WTC11 (cell line): ENCODE measurements around the gene COPZ1. TPM values are rescaled to one million over a fixed set of nuclear protein-coding genes. Genes with fewer than 3 reads are reported as not detected.
A peak's percentile ranks its signal among the peaks of the same experiment; 100 is the strongest.

Source experiments
- ATAC-seq: fragments of 200-7000 bp; cut with Tn5 transposase; 2 replicates; pipeline ENCODE4 v1.10.0; 2021; ENCODE audit warnings: mild to moderate bottlenecking, moderate library complexity
- CTCF ChIA-PET: fragments of 300-600 bp; sonication (Branson Sonifier 250); formaldehyde crosslinking; loops from one replicate; lab custom pipeline; 2021; ENCODE audit warnings: antibody characterized with exemption; lab: Charles Lee
- POLR2A ChIA-PET: fragments of 350-600 bp; sonication (Branson Sonifier 250); formaldehyde crosslinking; loops from one replicate; lab custom pipeline; 2021; ENCODE audit warnings: antibody characterized with exemption; lab: Charles Lee
- DNase-seq: peaks from one replicate; pipeline ENCODE4 v3.0.0; 2021; ENCODE audit warnings: low spot score
- H3K27ac Mint-ChIP-seq: 2 replicates; pipeline ENCODE4 v1.8.0; 2021; ENCODE audit warnings: mixed read lengths
- H3K27me3 Mint-ChIP-seq: 2 replicates; pipeline ENCODE4 v1.8.0; 2021; ENCODE audit warnings: low read depth, mild to moderate bottlenecking, moderate library complexity, mixed read lengths
- H3K36me3 Mint-ChIP-seq: 2 replicates; pipeline ENCODE4 v1.8.0; 2021; ENCODE audit warnings: mixed read lengths
- H3K4me1 Mint-ChIP-seq: 2 replicates; pipeline ENCODE4 v1.8.0; 2022; ENCODE audit warnings: mixed read lengths
- H3K4me3 Mint-ChIP-seq: 2 replicates; pipeline ENCODE4 v1.8.0; 2021; ENCODE audit warnings: mild to moderate bottlenecking, moderate library complexity, mixed read lengths
- H3K9me3 Mint-ChIP-seq: 2 replicates; pipeline ENCODE4 v1.8.0; 2021; ENCODE audit warnings: mixed read lengths
- ATF1 ChIP-seq: sonication (generic); formaldehyde crosslinking; IDR thresholded peaks from 2 replicates; pipeline ENCODE4 v1.8.1; 2023; ENCODE audit warnings: mild to moderate bottlenecking, moderate library complexity, missing genetic modification reagents
- CBFB ChIP-seq: sonication (generic); formaldehyde crosslinking; IDR thresholded peaks from 2 replicates; pipeline ENCODE4 v1.8.1; 2022; ENCODE audit warnings: mild to moderate bottlenecking, low read depth, missing genetic modification reagents
- ESRRA ChIP-seq: sonication (generic); formaldehyde crosslinking; IDR thresholded peaks from 2 replicates; pipeline ENCODE4 v1.8.1; 2022; ENCODE audit warnings: mild to moderate bottlenecking, missing genetic modification reagents, borderline replicate concordance
- FOXP1 ChIP-seq: sonication (generic); formaldehyde crosslinking; IDR thresholded peaks from 2 replicates; pipeline ENCODE4 v1.8.0; 2022; ENCODE audit warnings: missing genetic modification reagents, mild to moderate bottlenecking, moderate library complexity, borderline replicate concordance
- IRF2 ChIP-seq: sonication (generic); formaldehyde crosslinking; IDR thresholded peaks from 2 replicates; pipeline ENCODE4 v1.8.0; 2022; ENCODE audit warnings: low read depth, missing genetic modification reagents, borderline replicate concordance
- JAZF1 ChIP-seq: fragments of 250-450 bp; sonication (Bioruptor Pico); IDR thresholded peaks from 2 replicates; pipeline ENCODE4 v1.9.0; 2021; ENCODE audit warnings: moderate library complexity, mild to moderate bottlenecking, inconsistent platforms
- JUN ChIP-seq: sonication (generic); formaldehyde crosslinking; IDR thresholded peaks from 2 replicates; pipeline ENCODE4 v1.8.0; 2023; ENCODE audit warnings: mild to moderate bottlenecking, missing genetic modification reagents
- NFATC4 ChIP-seq: fragments of 250-450 bp; sonication (Bioruptor Pico); IDR thresholded peaks from 2 replicates; pipeline ENCODE4 v1.9.0; 2021; ENCODE audit warnings: mild to moderate bottlenecking
- PRRX2 ChIP-seq: fragments of 250-450 bp; sonication (Bioruptor Pico); IDR thresholded peaks from 2 replicates; pipeline ENCODE4 v1.8.0; 2021; ENCODE audit warnings: mild to moderate bottlenecking
- TEAD1 ChIP-seq: sonication (generic); formaldehyde crosslinking; IDR thresholded peaks from 2 replicates; pipeline ENCODE4 v1.8.0; 2022; ENCODE audit warnings: mild to moderate bottlenecking, missing genetic modification reagents
- ZNF219 ChIP-seq: sonication (generic); formaldehyde crosslinking; IDR thresholded peaks from 2 replicates; pipeline ENCODE4 v1.8.0; 2023; ENCODE audit warnings: missing genetic modification reagents, mild to moderate bottlenecking, borderline replicate concordance
- total RNA-seq: library from RNA; stranded (reverse); gene quantifications from 3 replicates; pipeline ENCODE4 v1.2.3, GENCODE V29; 2021
- TF ChIP-seq, protein P1 (sequence below): sonication (generic); formaldehyde crosslinking; IDR thresholded peaks from 2 replicates; pipeline ENCODE4 v1.8.1; 2023; ENCODE audit warnings: mild to moderate bottlenecking, missing genetic modification reagents
- TF ChIP-seq, protein P2 (sequence below): fragments of 250-450 bp; sonication (Bioruptor Pico); IDR thresholded peaks from 2 replicates; pipeline ENCODE4 v1.9.0; 2021; ENCODE audit warnings: moderate library complexity, mild to moderate bottlenecking, inconsistent platforms, borderline replicate concordance
- TF ChIP-seq, protein P3 (sequence below): fragments of 250-450 bp; sonication (Bioruptor Pico); IDR thresholded peaks from 2 replicates; pipeline ENCODE4 v2.1.2; 2022; ENCODE audit warnings: mild to moderate bottlenecking, moderate library complexity
- TF ChIP-seq, protein P4 (sequence below): fragments of 250-450 bp; sonication (Bioruptor Pico); conservative IDR thresholded peaks from 2 replicates; pipeline ENCODE4 v1.9.0; 2021; ENCODE audit warnings: mild to moderate bottlenecking
- TF ChIP-seq, protein P5 (sequence below): sonication (generic); formaldehyde crosslinking; conservative IDR thresholded peaks from 2 replicates; pipeline ENCODE4 v1.8.1; 2023; ENCODE audit warnings: mild to moderate bottlenecking, low read depth, missing genetic modification reagents, moderate library complexity
- TF ChIP-seq, protein P6 (sequence below): sonication (generic); formaldehyde crosslinking; IDR thresholded peaks from 2 replicates; pipeline ENCODE4 v1.8.0; 2022; ENCODE audit warnings: missing genetic modification reagents
- TF ChIP-seq, protein P7 (sequence below): fragments of 200-600 bp; IDR thresholded peaks from 2 replicates; pipeline ENCODE4 v1.8.0; 2022; ENCODE audit warnings: antibody characterized with exemption

Gene COPZ1
- total RNA-seq, 1 experiment from 2014 or later = 98.2 TPM

DNA sequence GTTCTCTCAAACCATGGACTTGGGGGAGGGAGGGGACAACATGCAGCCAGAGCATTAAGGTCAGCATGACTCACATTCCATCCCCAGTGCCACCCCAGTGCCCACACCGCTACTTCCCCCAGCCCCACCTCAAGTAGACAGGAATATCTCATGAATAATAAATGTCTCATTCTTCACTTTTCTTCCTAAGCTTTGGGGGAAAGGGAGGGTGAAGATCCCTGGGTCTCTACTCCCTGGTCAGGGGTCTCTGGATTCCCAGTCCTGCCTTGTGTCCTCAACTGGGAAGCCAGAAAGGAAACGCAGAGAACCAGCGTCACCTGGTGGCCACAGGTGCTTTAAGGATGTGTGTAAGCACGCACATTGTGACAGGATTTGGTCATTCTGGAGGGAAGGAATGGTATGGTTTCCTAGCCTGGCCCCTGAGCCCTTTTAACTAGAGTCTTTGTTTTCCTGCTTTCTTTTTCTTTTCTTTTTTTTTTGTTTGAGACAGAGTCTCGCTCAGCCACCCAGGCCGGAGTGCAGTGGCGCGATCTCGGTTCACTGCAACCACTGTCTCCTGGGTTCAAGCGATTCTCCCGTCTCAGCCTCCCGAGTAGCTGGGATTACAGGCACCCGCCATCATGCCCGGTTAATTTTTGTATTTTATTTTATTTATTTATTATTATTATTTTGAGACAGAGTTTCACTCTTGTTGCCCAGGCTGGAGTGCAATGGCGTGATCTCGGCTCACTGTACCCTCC lies 36.0 kb downstream of the COPZ1 start:
- POLR2A ChIA-PET = interaction anchor here (1.4 kb wide), 1 partner anchor 18 kb away, joined by 4 read pairs; no protein-coding TSS in a partner anchor

DNA sequence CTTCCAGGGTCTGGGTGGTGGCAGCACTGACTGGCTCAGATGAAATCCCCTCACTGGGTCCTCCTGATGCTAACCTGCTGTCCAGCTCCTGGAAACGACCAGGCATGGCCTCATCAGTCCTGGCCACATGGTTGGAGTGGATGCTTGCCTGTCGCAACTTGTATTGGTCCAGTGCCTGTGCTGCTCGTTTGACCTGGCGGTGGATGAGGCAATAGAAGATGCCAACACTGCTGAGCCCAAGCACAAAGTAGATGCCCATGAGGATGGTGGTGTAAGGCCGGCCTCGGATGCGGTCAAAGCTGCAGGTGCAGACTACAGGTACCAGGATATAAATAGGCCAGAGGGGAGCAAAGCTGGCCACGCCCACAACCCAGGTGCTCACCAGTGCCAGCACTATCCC lies 38.1 kb downstream of the COPZ1 start:
- H3K4me1 Mint-ChIP-seq = peaks cover 9% of the 10 kb centered on the region
- no peak for TF ChIP-seq ESRRA (CRISPR knock-in tag)
- no peak for TF ChIP-seq ZNF219 (CRISPR knock-in tag)
- TF ChIP-seq, protein P1, sequence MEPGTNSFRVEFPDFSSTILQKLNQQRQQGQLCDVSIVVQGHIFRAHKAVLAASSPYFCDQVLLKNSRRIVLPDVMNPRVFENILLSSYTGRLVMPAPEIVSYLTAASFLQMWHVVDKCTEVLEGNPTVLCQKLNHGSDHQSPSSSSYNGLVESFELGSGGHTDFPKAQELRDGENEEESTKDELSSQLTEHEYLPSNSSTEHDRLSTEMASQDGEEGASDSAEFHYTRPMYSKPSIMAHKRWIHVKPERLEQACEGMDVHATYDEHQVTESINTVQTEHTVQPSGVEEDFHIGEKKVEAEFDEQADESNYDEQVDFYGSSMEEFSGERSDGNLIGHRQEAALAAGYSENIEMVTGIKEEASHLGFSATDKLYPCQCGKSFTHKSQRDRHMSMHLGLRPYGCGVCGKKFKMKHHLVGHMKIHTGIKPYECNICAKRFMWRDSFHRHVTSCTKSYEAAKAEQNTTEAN (CRISPR knock-in tag) = no peak
- TF ChIP-seq, protein P2, sequence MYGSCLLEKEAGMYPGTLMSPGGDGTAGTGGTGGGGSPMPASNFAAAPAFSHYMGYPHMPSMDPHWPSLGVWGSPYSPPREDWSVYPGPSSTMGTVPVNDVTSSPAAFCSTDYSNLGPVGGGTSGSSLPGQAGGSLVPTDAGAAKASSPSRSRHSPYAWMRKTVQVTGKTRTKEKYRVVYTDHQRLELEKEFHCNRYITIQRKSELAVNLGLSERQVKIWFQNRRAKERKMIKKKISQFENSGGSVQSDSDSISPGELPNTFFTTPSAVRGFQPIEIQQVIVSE (CRISPR knock-in tag) = no peak
- TF ChIP-seq JAZF1 = no peak
- TF ChIP-seq JUN (CRISPR knock-in tag) = no peak
- TF ChIP-seq IRF2 (CRISPR knock-in tag) = no peak
- TF ChIP-seq TEAD1 (CRISPR knock-in tag) = no peak
- TF ChIP-seq FOXP1 = no peak
- no peak for TF ChIP-seq ATF1
- TF ChIP-seq, protein P3, sequence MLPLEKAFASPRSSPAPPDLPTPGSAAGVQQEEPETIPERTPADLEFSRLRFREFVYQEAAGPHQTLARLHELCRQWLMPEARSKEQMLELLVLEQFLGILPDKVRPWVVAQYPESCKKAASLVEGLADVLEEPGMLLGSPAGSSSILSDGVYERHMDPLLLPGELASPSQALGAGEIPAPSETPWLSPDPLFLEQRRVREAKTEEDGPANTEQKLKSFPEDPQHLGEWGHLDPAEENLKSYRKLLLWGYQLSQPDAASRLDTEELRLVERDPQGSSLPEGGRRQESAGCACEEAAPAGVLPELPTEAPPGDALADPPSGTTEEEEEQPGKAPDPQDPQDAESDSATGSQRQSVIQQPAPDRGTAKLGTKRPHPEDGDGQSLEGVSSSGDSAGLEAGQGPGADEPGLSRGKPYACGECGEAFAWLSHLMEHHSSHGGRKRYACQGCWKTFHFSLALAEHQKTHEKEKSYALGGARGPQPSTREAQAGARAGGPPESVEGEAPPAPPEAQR (CRISPR knock-in tag) = no peak
- TF ChIP-seq, protein P4, sequence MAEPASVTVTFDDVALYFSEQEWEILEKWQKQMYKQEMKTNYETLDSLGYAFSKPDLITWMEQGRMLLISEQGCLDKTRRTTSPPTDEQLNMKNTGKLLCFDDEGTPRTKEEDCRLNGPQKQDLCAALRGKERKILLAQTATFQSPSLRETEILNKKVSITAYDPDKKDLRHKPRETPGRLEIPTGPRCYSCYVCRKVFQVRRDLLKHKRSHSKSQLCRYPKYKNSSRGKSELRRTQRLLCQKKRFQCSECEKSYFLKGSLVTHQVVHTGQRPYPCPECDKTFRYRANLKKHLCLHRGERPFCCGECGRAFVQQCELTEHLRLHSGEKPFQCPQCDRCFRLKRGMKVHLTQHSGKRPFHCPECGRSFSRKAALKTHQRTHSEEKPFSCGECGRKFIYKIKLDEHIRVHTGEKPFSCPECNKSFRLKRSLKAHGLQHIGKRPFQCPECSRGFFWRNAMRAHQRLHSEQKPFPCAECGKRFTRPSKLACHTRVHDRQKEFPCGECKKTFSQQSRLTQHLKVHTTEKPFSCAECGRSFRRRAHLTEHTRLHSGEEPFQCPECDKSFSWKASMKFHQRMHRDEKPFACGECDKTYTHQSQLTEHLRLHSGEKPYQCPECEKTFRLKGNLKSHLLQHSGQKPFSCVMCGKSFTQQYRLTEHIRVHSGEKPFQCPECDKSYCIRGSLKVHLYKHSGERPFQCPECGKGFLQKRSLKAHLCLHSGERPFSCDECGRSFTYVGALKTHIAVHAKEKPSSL = no peak
- TF ChIP-seq PRRX2 (CRISPR knock-in tag) = no peak
- no peak for TF ChIP-seq NFATC4 (CRISPR knock-in tag)
- TF ChIP-seq, protein P5, sequence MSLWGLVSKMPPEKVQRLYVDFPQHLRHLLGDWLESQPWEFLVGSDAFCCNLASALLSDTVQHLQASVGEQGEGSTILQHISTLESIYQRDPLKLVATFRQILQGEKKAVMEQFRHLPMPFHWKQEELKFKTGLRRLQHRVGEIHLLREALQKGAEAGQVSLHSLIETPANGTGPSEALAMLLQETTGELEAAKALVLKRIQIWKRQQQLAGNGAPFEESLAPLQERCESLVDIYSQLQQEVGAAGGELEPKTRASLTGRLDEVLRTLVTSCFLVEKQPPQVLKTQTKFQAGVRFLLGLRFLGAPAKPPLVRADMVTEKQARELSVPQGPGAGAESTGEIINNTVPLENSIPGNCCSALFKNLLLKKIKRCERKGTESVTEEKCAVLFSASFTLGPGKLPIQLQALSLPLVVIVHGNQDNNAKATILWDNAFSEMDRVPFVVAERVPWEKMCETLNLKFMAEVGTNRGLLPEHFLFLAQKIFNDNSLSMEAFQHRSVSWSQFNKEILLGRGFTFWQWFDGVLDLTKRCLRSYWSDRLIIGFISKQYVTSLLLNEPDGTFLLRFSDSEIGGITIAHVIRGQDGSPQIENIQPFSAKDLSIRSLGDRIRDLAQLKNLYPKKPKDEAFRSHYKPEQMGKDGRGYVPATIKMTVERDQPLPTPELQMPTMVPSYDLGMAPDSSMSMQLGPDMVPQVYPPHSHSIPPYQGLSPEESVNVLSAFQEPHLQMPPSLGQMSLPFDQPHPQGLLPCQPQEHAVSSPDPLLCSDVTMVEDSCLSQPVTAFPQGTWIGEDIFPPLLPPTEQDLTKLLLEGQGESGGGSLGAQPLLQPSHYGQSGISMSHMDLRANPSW (CRISPR knock-in tag) = no peak
- TF ChIP-seq, protein P6, sequence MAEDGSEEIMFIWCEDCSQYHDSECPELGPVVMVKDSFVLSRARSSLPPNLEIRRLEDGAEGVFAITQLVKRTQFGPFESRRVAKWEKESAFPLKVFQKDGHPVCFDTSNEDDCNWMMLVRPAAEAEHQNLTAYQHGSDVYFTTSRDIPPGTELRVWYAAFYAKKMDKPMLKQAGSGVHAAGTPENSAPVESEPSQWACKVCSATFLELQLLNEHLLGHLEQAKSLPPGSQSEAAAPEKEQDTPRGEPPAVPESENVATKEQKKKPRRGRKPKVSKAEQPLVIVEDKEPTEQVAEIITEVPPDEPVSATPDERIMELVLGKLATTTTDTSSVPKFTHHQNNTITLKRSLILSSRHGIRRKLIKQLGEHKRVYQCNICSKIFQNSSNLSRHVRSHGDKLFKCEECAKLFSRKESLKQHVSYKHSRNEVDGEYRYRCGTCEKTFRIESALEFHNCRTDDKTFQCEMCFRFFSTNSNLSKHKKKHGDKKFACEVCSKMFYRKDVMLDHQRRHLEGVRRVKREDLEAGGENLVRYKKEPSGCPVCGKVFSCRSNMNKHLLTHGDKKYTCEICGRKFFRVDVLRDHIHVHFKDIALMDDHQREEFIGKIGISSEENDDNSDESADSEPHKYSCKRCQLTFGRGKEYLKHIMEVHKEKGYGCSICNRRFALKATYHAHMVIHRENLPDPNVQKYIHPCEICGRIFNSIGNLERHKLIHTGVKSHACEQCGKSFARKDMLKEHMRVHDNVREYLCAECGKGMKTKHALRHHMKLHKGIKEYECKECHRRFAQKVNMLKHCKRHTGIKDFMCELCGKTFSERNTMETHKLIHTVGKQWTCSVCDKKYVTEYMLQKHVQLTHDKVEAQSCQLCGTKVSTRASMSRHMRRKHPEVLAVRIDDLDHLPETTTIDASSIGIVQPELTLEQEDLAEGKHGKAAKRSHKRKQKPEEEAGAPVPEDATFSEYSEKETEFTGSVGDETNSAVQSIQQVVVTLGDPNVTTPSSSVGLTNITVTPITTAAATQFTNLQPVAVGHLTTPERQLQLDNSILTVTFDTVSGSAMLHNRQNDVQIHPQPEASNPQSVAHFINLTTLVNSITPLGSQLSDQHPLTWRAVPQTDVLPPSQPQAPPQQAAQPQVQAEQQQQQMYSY (CRISPR knock-in tag) = no peak
- TF ChIP-seq, all 79 proteins: peak for 0
- ChIA-PET POLR2A (interaction anchor here (1.0 kb wide), 1 partner anchor 27 kb away, joined by 3 read pairs; no protein-coding TSS in a partner anchor), CTCF (interaction anchor here (0.8 to 9.1 kb wide), 9 partner anchors 10 to 147 kb away, joined by 3 to 200 read pairs (median 5); no protein-coding TSS in a partner anchor)
- Mint-ChIP-seq H3K9me3 (no peaks in the 10 kb centered on the region), H3K27ac (no peak overlapping the region), H3K36me3 (no peaks in the 10 kb centered on the region), H3K4me3 (no peak overlapping the region), H3K27me3 (peaks cover 33% of the 10 kb centered on the region)
- ATAC-seq (no peak), DNase-seq (no peak)

More for the DNA sequence above, 36.0 kb downstream of the COPZ1 start:
- no peaks in the 10 kb centered on the region for H3K9me3 Mint-ChIP-seq
- DNase-seq (peak; percentile 94), ATAC-seq (peak; percentile 42)
- no peaks in the 10 kb centered on the region for H3K36me3 Mint-ChIP-seq
- peaks cover 15% of the 10 kb centered on the region for H3K27me3 Mint-ChIP-seq
- peak overlapping the region; percentile 38 for H3K4me3 Mint-ChIP-seq
- no peak overlapping the region; the same call in 1 of the 2 replicates for H3K27ac Mint-ChIP-seq
- CTCF ChIA-PET = interaction anchor here (0.6 to 9.1 kb wide), 21 partner anchors 7 to 155 kb away, joined by 3 to 200 read pairs (median 7); partner anchors contain the start of genes COPZ1 and NFE2
- peaks cover 7% of the 10 kb centered on the region for H3K4me1 Mint-ChIP-seq
- TF ChIP-seq, protein P7, sequence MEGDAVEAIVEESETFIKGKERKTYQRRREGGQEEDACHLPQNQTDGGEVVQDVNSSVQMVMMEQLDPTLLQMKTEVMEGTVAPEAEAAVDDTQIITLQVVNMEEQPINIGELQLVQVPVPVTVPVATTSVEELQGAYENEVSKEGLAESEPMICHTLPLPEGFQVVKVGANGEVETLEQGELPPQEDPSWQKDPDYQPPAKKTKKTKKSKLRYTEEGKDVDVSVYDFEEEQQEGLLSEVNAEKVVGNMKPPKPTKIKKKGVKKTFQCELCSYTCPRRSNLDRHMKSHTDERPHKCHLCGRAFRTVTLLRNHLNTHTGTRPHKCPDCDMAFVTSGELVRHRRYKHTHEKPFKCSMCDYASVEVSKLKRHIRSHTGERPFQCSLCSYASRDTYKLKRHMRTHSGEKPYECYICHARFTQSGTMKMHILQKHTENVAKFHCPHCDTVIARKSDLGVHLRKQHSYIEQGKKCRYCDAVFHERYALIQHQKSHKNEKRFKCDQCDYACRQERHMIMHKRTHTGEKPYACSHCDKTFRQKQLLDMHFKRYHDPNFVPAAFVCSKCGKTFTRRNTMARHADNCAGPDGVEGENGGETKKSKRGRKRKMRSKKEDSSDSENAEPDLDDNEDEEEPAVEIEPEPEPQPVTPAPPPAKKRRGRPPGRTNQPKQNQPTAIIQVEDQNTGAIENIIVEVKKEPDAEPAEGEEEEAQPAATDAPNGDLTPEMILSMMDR = peak; percentile 73
- no peak for TF ChIP-seq CBFB (CRISPR knock-in tag)
